Cerebellar nuclear complex (tissue), 1 donor: ENCODE measurements around the gene GINS1.
"Not testable (repeated sequence)": the region's sequence is repeated elsewhere in the genome, so short reads cannot be mapped to it uniquely, and the experiment has no call there.

Experiments
- DNase-seq, 2 experiments: peaks; one replicate each; lab custom pipeline; 2025; lab: John Stamatoyannopoulos, UW

The GINS1 gene

DNA sequence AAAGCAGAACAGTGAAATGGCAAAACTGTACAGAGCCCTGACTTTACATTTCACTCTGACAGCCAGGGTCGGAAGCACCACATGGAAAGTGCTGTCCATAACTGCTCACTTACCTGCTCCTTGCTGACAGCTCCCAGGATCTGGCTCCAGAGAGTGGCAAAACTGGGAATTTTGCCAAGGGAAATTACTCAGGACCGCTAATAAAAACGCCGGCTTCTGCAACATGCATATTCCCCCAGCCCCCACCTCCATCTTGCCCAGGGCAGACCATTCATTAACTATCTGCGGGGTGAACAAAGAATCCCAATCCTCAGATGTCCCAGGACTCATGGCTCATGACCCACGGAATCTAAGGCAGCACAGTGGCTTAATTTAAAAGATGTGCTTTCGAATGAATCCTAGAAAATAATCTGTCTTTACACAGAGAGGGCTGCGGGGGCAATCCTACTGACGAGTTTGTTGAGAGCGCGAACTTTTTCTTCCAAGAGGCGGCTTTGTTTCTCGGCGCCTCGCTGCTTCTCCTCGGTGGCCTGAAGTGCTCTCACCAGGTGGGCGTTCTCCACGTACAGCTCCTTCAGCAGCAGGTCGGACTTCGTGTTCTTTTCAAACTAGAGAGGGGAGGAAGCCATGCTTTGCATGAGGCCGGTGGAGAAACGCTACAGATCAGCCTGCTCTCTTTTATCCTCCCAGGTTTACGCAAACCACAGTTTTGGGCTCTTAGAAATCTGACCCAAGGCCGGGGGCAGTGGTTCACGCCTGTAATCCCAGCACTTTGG lies 45.8 kb downstream of the GINS1 start:
- DNase-seq, result no peak

GRCh38 chr20:25454153-25454900 lies 46.9 kb downstream of the GINS1 start:
- no peak for DNase-seq

DNA sequence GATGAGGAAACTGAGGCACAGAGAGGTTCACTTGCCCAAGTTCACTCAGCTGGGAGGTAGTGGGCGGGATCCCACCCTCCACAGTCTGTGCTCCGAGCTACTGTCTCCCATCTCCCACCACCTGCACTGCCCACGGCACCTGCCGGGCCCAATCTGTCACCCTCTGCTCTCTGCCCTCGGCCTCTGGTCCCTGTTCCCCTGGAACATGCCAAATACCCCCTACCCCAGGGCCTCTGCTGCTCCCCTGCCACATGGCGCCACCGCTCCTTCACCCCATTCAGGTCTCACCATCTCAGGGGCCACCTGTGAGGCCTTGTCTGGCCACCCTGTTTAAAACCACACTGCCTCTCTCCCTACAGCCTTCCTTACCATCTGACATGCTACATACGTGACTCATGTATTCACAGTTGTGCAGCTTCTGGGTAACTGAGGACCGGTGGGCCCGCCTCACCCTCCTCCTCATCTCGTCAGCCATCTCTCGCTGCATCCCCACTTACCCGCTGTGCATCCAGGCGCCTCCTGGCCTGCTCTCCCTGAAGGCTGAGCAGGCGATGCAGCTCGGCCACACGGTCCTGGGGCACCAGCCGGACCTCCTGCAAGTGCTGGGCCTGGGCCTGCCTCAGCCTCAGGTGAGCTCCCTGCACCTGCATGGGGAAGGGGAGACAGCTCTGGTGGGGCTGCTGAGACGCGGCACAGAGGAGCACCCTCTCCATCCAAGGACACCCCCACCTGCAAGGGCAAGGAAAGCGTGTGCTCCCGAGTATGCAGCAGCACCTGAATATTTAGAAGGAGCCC lies 50.6 kb downstream of the GINS1 start:
- DNase-seq, result no peak

DNA sequence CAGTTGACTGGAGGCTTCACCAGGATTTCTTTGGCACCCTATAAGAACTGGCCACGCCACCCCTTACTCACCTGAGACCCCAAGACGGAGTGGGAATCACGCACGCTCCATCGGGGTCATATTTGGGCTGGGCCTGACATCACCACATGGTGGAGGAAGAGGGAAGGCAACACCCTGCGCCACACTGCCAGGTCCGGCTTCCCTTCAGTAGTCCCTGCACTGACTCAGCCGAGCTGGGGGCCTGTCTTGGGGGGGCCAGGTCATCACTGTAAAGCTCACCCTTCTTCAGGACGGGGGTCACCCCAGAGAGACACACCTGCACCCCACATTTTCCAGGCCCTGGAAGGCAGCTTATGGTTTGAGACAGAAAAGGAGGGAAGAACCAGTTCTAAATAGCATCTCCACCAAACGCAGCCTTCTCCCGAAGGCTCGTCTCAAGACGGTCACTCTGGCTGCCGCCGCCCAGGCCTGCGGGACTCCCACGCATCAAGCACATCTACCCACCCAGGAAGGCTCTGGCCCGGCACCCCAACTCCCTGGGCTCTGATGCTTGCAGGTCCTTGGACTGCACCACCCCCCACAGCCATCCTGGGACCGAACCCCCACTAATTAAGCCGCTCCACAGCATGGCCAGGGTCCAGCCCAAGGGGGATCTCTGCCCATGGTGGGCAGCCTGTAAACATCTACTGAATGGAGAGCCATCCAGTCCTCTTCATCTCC lies 51.8 kb downstream of the GINS1 start:
- no peak for DNase-seq

DNA sequence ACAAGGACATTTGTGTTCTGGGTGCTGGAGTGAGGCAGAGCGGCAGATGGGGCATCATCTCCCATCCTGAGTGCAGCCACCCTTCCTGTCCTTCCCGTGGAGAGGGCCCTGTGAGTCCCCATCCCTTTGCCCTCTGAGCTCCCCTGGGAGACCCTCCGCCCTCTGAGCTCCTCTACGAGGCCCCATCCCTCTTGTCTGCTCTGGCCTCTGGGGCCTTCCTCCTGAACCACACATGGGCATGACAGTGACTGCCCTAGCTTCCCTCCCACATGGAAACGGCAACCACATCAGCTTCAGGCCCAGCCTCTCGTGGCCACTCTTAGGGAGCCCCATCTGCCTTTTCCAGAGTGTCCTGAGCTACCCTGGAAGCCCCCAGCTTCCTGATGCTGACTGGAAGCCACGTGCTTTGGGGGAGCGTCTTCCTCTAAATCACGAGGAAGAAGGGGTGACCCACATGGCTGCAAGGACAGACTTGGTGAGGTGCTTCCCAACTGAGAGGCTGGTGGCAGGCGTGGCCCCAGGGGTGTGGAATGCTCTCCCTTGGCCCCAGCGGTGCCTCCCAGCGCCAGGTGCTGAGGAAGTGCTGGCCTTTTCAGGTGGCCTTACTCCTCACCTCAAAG lies 52.6 kb downstream of the GINS1 start:
- DNase-seq, result no peak

GRCh38 chr20:25460566-25461280 lies 53.2 kb downstream of the GINS1 start:
- DNase-seq, result no peak

DNA sequence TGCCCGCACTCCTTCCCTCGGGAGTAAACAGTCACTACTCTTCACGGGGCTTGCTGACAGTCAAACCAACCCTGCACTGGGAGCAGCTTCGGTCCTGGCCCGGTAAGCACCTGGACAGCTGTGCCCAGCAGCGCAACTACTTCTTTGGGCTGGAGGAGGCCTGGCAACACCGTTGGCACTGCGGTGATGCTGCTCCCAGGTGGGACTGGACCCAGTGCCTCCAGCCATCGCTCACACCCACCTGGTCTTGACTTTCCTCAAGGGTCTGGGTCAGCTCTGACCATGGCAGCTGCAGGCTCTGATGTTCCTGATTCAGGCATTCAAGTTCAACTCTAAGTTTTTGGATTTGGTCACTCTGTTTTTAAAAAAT lies 53.8 kb downstream of the GINS1 start:
- DNase-seq, result no peak

DNA sequence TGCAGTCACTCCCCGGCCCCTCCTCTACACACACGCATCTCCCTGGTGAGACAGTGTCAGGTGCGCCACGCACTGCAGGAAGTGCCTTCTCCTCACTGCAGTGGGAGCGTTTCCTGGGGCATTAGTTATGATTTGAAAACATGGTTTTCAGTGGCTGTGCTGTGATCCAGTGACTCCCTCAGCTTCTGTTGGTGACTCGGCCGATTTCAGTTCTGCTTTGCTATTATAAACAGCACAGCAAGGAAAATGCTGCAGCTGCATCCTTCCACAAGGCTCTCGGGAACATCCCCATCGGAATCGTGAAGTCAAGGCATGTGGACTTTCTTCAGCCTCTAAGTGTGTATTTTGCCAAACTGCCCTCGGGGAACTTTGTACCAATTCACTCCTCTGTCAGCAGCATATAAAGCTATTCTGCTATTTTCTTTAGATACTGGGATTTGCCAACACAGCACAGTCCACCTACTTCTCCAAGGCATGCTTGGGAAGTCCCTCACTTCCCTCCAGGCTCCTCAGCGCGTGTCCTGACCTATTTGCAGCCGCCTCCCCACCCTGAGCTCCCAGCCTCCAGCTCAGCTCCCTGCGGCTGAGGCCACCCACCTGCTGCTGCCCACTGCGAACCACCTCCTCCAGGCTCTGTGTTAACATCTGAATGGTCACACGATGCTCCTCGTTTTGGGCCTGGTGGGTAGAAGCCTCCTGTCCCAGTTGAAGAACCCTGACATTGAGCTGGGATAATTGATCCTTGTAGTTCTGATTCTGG lies 54.5 kb downstream of the GINS1 start:
- DNase-seq, result no peak

GRCh38 chr20:25464501-25465242 lies 57.2 kb downstream of the GINS1 start:
- no peak for DNase-seq

- DNase-seq, result no peak
Measured at GRCh38 chr20:25465243-25466135, 58.0 kb downstream of the GINS1 start.

GRCh38 chr20:25466846-25467245 lies 59.4 kb downstream of the GINS1 start:
- DNase-seq, result no peak

DNA sequence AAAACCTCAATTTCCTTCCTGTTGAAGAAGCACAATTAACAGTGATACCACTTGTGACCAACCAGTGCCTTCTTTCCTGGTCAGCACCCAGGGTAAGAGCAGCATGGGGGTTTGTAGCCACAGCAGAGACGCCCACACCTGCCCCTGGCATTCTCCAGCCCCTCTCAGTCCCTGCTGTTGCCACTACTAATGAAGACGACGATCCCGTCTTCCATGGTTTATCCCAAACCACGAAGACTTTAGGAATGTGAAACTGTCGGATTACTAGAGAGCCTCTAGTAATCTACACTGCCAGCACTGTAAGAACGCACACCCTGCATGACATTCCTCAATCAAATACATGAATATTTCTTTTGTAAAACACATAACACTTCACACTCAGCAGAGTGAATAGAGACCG lies 60.0 kb downstream of the GINS1 start:
- no peak for DNase-seq

DNA sequence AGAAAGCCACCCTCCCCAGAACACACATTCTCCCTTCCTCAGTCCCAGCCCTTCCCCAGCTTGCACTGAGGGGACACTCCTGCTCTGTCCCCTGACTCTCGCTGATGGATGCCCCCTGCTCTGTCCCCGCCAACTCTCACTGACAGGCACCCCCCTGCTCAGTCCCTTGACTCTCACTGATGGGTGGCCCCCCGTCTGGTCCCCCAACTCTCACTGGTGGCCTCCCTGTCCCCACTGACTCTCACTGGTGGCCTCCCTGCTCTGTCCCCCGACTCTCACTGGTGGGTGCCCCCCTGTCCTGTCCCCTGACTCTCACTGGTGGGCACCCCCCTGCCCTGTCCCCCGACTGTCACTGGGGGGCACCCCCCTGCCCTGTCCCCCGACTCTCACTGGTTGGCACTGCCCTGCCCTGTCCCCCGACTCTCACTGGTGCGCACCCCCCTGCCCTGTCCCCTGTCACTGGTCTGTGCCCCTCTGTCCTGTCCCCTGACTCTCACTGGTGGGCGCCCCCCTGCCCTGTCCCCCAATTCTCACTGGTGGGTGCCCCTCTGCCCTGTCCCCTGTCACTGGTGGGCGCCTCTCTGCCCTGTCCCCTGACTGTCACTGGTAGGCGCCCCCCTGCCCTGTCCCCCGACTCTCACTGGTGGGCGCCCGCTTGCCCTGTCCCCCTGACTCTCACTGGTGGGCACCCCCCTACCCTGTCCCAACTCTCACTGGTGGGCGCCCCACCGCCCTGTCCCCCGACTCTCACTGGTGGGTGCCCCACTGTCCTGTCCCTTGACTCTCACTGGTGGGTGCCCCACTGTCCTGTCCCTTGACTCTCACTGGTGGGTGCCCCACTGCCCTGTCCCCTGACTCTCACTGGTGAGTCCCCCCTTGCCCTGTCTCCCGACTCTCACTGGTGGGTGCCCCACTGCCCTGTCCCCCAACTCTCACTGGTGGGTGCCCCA lies 60.9 kb downstream of the GINS1 start:
- no peak for DNase-seq

DNA sequence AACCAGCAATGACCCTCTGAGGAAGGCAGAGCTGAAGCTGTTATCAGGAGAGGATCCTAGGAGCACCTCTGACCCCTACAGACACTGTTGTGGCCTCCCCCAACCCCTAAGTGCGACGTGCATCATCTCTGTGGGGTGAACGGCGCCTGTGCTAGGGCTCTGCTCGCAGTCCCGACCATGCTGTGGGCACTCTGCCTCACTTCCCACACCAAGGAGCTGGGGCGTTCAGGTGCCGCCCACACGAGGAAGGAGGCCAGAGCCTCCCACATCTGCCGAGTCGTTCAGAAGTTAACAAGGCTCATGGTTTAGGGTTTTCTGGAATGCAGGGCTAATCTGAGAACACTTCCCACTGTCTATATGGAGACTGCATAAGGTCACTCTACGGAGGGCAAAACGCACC lies 62.1 kb downstream of the GINS1 start:
- no peak for DNase-seq

DNA sequence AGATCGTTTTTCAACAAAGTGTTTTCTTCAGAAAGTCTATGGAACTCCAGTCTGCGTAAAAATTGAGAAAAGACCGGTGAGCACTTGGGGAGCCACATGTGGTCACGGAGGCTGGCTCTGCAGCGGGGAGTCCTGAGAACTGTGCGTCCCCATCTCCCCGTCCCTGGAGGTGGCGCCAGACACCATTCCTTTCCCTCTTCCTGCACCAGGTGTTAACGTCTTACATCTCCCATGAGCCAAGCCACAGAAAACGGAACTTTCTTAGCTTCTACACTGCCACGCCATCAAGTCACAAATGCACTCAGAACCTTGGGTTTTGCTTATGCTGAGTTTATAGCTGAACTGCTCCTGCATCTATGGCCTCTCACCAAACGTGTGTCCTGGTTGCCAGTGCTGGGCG lies 62.6 kb downstream of the GINS1 start:
- no peak for DNase-seq

DNA sequence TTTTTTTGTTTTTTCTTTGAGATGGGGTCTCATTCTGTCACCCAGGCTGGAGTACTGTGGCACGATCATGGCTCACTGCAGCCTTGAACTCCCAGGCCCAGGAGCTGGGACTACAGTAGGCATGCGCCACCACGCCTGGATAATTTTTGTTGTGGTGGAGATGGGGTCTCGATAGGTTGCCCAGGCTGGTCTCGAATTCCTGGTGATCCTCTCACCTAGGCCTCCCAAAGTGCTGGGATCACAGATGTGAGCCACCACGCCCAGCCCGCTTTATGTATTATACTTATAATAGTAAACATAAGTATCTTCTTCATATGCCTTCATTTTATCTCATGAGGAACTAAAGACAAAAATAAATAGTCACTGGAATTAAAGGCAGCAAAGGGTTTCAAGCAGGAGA lies 63.5 kb downstream of the GINS1 start:
- no peak for DNase-seq

DNA sequence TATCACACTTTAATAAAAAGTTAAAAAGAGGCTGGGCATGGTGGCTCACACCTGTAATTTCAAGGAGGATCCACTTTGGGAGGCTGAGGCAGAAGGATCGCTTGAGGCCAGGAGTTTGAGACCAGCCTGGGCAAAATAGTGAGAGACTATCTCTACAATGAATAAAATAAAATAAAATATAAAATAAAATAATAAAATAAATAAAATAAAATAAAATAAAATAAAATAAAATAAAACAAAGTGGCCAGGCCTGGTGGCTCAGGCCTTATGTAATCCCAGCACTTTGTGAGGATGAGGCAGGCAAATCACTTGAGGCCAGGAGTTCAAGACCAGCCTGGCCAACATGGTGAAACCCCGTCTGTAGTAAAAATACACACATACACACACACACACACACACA lies 65.8 kb downstream of the GINS1 start:
- DNase-seq, result not testable (repeated sequence)
